GM12865 (cell line): ENCODE results near the gene LRP8.

Experiments used
- DNase-seq: peaks from one replicate; pipeline ENCODE4 v3.0.0; 2010; ENCODE audit warnings: low read depth
- H3K4me3 ChIP-seq: 2 replicates; pipeline ENCODE4 v1.5.1; 2011; ENCODE audit warnings: mild to moderate bottlenecking, low read depth, low read length, control low read depth
- CTCF ChIP-seq: IDR thresholded peaks from 2 replicates; pipeline ENCODE4 v1.5.1; 2011; ENCODE audit warnings: low read length, control low read depth, low read depth, inconsistent platforms; ENCODE audit not compliant: insufficient read depth; ENCODE audit errors: missing control alignments

LRP8 gene

GRCh38 chr1:53279296-53280200, 48.3 kb downstream of the LRP8 start:
- no peak for DNase-seq
- TF ChIP-seq CTCF = no peak
- no peak overlapping the region for H3K4me3 ChIP-seq

GRCh38 chr1:53278298-53278725, 49.6 kb downstream of the LRP8 start:
- H3K4me3 ChIP-seq = no peak overlapping the region
- TF ChIP-seq CTCF = peak; percentile 76
- peak; percentile 39 for DNase-seq

- no peak overlapping the region for H3K4me3 ChIP-seq
- no peak for TF ChIP-seq CTCF
- DNase-seq = no peak
Measured at GRCh38 chr1:53277326-53277725, 50.5 kb downstream of the LRP8 start.

- DNase-seq = no peak
- TF ChIP-seq CTCF = no peak
- H3K4me3 ChIP-seq = no peak overlapping the region
Measured at GRCh38 chr1:53276902-53277281, 51.0 kb downstream of the LRP8 start.

GRCh38 chr1:53276153-53276901, 51.5 kb downstream of the LRP8 start:
- no peak overlapping the region for H3K4me3 ChIP-seq
- DNase-seq = no peak
- TF ChIP-seq CTCF = no peak

- no peak overlapping the region for H3K4me3 ChIP-seq
- no peak for DNase-seq
Measured at GRCh38 chr1:53275566-53275965, 52.3 kb downstream of the LRP8 start.

More at GRCh38 chr1:53275566-53275965, 52.3 kb downstream of the LRP8 start:
- TF ChIP-seq CTCF = no peak
